Measurements from ENCODE around the gene NF1. TPM values are rescaled to one million over a fixed set of nuclear protein-coding genes. Genes with fewer than 3 reads are reported as not detected.

NF1 gene
- total and polyA plus RNA-seq, 2 of the 13 experiments (the other 11 are each of a cell fraction or from before 2014, with no cell fraction given) = 21.5 to 26.5 TPM

GRCh38 chr17:31116167-31116566 is 21.4 kb downstream of the NF1 start:
- WGBS (ENCODE audit: low lambda C conversion rate) = 96% methylated on average over 4 of the region's 4 CpGs
- no peak for FAIRE-seq
- Histone ChIP-seq H3K9me3 (ENCODE audit: low read length) (no peaks in the 10 kb centered on the region), H3K36me3 (replicated peaks in 1 of 2; ENCODE audit: control insufficient read depth in 1 of 2, insufficient read depth in 2 of 2, low read length in 2 of 2) (no peaks in the 10 kb centered on the region), H3K27me3 (ENCODE audit: control insufficient read depth in 1 of 2, insufficient read depth in 2 of 2, low read length in 2 of 2) (no peaks in the 10 kb centered on the region), H2AFZ (ENCODE audit: low read length) (no peak overlapping the region), H3K9ac (ENCODE audit: insufficient read depth, low read depth, low read length) (no peak overlapping the region), H3K27ac (ENCODE audit: extremely low read length, insufficient read depth, low read length) (no peak overlapping the region), H4K20me1 (ENCODE audit: insufficient read depth, low read length) (no peaks in the 10 kb centered on the region), H3K4me1 (ENCODE audit: insufficient read depth, low read length) (peaks cover 16% of the 10 kb centered on the region), H3K4me3 (replicated peaks in 1 of 3; ENCODE audit: insufficient read depth in 1 of 3, low read depth in 2 of 3, low read length in 3 of 3) (no peak overlapping the region), H3K79me2 (ENCODE audit: insufficient read depth, low read length) (peaks cover 28% of the 10 kb centered on the region), H3K4me2 (ENCODE audit: low read depth, low read length) (no peak overlapping the region)
- ChIA-PET POLR2A (no interaction called here), CTCF (ENCODE audit: low intra/inter-chr PET ratio, low total read pairs) (no interaction called here)
- intact Hi-C loops (cut with micrococcal nuclease; ENCODE audit: unreplicated experiment) (no loop called here), in situ Hi-C loops (cut with HindIII; ENCODE audit: extremely low pct_ligation_motif_present, low pct_unique_long_range_greater_than_20kb) (no loop called here)
- peak; percentile 49 to 75; a peak in 3 of 4 replicates for TF ChIP-seq MAFK (conservative IDR thresholded peaks at IDR 0.05 in 1 of 2, IDR thresholded peaks at IDR 0.05 in 1 of 2; ENCODE audit: low read length in 2 of 2)
- TF ChIP-seq ELF4 (CRISPR knock-in tag; IDR thresholded peaks at IDR 0.05; ENCODE audit: borderline replicate concordance) = no peak
- TF ChIP-seq MAFF (IDR thresholded peaks at IDR 0.05; ENCODE audit: low read depth, low read length) = peak; percentile 67
- BruUV-seq (replicated peaks) = no TSS peak
- no peak for ATAC-seq
- DNase-seq (ENCODE audit: low spot score) = no peak

GRCh38 chr17:31122746-31123145 is 28.0 kb downstream of the NF1 start:
- 0 out of 2 replicates have a peak, but pooled peaks cover 3% of the 10 kb centered on the region for H4K20me1 ChIP-seq (ENCODE audit: insufficient read depth, low read length)
- no peak overlapping the region for H3K4me2 ChIP-seq (ENCODE audit: low read depth, low read length)
- FAIRE-seq (no peak), ATAC-seq (no peak), DNase-seq (ENCODE audit: low spot score) (no peak)
- H3K36me3 ChIP-seq (replicated peaks in 1 of 2; ENCODE audit: control insufficient read depth in 1 of 2, insufficient read depth in 2 of 2, low read length in 2 of 2) = no peaks in the 10 kb centered on the region
- POLR2A ChIA-PET = interaction anchor here (1.1 kb wide), 1 partner anchor 27 kb away, joined by 3 read pairs; no protein-coding TSS in a partner anchor
- intact Hi-C loops (cut with micrococcal nuclease; ENCODE audit: unreplicated experiment) = no loop called here
- no peaks in the 10 kb centered on the region for H3K9me3 ChIP-seq (ENCODE audit: low read length)
- H3K4me3 ChIP-seq (replicated peaks in 1 of 3; ENCODE audit: insufficient read depth in 1 of 3, low read depth in 2 of 3, low read length in 3 of 3) = no peak overlapping the region
- in situ Hi-C loops (cut with HindIII; ENCODE audit: extremely low pct_ligation_motif_present, low pct_unique_long_range_greater_than_20kb) = no loop called here
- peaks cover 40% of the 10 kb centered on the region for H3K79me2 ChIP-seq (ENCODE audit: insufficient read depth, low read length)
- H3K9ac ChIP-seq (ENCODE audit: insufficient read depth, low read depth, low read length) = no peak overlapping the region
- CTCF ChIA-PET (ENCODE audit: low intra/inter-chr PET ratio, low total read pairs) = no interaction called here
- H3K27me3 ChIP-seq (ENCODE audit: control insufficient read depth in 1 of 2, insufficient read depth in 2 of 2, low read length in 2 of 2) = no peaks in the 10 kb centered on the region
- BruUV-seq (replicated peaks) = no TSS peak
- 95% methylated on average over 2 of the region's 2 CpGs for WGBS (ENCODE audit: low lambda C conversion rate)
- H2AFZ ChIP-seq (ENCODE audit: low read length) = no peak overlapping the region
- peaks cover 8% of the 10 kb centered on the region for H3K4me1 ChIP-seq (ENCODE audit: insufficient read depth, low read length)
- H3K27ac ChIP-seq (ENCODE audit: extremely low read length, insufficient read depth, low read length) = no peak overlapping the region
- TF ChIP-seq MAX (IDR thresholded peaks at IDR 0.05) = no peak
- no peak for TF ChIP-seq ZNF720 (CRISPR knock-in tag; IDR thresholded peaks at IDR 0.05)
- TF ChIP-seq CREB3 (CRISPR knock-in tag; IDR thresholded peaks at IDR 0.05) = no peak
- no peak for TF ChIP-seq SNRNP70 (IDR thresholded peaks at IDR 0.05; ENCODE audit: low read depth, low read length)
- no peak for TF ChIP-seq RARA (CRISPR knock-in tag; IDR thresholded peaks at IDR 0.05)
- TF ChIP-seq PRDM10 (CRISPR knock-in tag; IDR thresholded peaks at IDR 0.05; ENCODE audit: low read depth) = no peak
- TF ChIP-seq ZNF644 (CRISPR knock-in tag; IDR thresholded peaks at IDR 0.05; ENCODE audit: low read depth) = no peak
- TF ChIP-seq SPEN (CRISPR knock-in tag; IDR thresholded peaks at IDR 0.05; ENCODE audit: low read depth) = no peak
- no peak for TF ChIP-seq ZNF333 (CRISPR knock-in tag; IDR thresholded peaks at IDR 0.05; ENCODE audit: borderline replicate concordance)
- TF ChIP-seq ZNF549 (CRISPR knock-in tag; IDR thresholded peaks at IDR 0.05) = no peak
